GM19025 (cell line): Measurements from ENCODE around the gene TMEM86B.

ENCODE experiments used
- ATAC-seq: cut with Tn5 transposase; IDR thresholded peaks from one replicate; pipeline ENCODE4 v1.9.1; 2021; ENCODE audit warnings: mild to moderate bottlenecking, low read depth, moderate library complexity; ENCODE audit not compliant: unreplicated experiment

TMEM86B gene

DNA sequence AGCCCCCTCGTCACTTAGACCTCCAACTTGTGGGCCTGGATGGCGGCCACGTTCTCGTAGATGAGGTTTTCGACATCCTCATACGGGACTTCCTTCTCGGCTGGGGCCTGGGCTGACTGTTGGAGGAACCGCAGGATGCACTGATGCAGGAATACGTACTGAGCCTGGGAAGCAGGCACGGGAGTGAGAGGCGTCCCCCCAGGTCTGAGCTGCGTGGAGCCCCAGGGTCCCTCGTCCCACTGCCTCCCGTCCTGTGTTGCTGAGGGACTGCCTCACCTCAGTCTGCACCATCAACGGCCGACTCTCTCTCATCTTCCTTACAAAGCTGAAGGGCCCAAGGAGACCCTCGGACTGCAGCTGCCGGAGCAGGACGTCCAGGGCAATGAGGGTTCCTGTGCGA lies 46.8 kb downstream of the TMEM86B start:
- ATAC-seq = no peak

DNA sequence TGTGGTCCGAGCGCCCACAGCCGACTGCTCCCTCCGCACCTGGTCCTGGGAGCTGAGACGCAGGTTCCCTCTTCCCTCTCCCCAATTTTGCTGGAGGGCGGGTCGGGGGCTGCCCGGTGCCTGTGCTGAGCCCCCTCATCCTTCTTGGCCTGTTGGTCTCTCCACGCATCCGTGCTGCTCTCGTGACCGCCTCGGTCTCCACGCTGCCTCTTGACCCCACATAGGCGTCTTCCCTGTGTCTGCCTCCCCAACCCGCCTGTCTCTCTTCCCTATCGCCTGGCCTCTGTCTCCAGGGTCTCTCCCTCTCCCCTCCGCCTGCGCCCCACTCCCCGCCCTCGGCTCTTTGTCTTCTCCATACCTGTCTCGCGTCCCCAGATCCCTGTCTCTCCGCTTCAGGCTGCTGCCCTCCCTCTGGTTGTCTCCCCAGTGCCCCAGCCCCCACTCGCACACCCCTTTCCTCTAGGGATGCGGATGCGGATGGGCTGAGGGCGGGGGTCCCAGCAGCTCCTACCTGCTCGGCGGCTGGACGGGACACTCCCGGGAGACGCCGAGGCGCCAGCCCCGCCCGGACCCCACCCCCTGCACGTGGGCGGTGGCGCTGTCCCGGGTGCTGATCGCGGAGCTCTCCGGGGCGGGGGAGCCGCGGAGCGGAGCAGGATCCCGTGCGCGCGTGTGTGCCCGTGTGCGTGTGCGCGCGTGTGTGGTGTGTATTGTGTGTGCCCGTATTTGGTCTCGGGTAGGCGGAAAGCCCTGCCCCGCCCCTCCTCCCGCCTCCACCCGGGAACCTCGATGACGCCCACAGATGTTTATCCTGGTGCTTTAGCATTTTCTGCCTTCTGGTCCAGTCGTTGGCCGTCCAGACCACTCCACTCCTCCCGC lies 48.7 kb downstream of the TMEM86B start, which contains the start of gene SYT5:
Gene SYT5 (minus strand): TSS at position 684 of the 879 bp plus-strand sequence. CDS start 1,248 bp downstream, outside the sequence.
- ATAC-seq = no peak

DNA sequence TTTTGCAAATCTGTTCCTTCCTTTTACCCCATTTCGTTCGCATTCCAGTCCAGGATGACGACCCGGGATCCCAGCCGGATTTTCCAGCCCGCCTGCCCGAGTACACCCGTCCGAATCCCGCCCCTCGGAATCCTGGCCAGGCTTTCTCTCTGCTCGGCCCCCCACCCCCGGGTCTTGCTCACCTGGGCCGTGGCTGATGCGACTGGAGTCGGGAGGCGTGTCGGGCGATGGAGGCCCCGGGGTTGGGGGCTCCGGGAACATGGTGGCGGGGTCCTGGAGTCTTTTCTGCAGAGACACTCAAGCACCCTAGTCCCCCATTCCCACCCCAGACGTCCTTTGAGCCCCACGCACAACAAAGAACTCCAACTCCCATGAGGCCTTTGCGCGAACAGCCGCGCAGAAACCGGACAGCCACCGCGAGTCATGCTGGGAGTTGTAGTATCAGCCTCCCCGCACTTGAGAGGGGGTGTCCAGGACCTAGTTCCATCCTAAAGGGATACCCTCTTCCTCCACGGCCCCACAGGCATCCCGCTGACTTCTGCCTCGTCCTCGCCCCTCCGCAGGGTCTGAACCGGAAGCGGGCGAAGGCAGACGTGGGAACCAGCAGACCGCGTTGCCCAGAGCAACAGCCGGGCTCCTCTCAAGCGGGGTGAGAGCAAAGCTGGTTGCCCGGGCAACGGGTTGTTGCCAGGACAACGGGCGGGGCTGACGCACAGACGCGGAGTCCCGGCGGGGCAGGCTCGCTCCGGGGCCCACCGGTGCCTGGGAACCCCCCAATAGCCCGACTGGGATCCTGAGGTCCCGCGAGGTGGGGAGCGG lies 49.6 kb downstream of the TMEM86B start:
- peak; percentile 86 for ATAC-seq
